ENCODE data around the gene APBB1IP.
"Not testable (repeated sequence)": the region's sequence is repeated elsewhere in the genome, so short reads cannot be mapped to it uniquely, and the experiment has no call there.

The APBB1IP gene

DNA sequence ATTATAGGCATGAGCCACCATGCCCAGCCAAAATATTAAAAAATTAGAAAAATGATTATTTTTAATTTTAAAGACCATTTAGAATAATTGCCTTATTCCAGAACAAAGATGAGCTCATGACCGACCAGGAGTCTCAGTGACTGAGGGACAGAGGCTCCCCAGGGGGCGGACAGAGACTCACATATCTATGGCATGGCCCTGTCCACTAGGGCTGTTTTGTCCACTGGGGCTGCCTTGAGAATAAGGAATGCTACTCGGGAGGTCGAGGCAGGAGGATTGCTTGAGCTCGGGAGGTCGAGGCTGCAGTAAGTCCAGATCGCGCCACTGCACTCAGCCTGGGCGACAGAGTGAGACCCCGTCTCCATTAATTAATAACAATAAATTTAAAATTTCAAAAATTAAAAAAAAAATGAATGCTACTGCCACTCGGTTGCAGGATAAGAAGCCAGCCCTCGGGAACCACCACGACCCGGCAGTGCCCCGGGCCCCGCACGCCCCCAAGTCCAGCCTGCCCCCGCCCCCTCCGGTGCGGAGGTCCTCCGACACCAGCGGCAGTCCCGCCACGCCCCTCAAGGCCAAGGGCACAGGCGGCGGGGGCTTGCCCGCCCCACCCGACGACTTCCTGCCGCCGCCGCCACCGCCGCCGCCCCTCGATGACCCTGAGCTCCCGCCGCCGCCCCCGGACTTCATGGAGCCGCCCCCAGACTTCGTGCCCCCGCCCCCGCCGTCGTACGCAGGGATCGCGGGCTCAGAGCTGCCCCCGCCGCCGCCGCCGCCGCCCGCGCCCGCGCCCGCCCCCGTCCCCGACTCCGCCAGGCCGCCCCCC lies 128.6 kb downstream of the APBB1IP start:
- DNase-seq, result no peak

DNA sequence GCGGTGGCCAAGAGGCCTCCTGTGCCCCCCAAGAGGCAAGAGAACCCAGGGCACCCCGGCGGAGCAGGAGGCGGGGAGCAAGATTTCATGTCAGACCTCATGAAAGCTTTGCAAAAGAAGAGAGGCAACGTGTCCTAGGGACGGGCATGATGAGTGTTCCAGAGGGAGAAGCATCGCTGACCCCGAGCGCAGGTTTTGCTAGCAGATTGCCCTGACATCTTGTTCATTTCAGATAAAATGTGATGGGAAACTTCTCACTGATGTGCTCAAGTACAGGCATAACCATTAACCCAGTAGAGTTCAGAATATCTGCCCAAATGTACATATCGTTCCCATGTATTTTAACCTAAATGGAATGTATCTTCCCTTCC lies 129.2 kb downstream of the APBB1IP start:
- DNase-seq, result no peak

DNA sequence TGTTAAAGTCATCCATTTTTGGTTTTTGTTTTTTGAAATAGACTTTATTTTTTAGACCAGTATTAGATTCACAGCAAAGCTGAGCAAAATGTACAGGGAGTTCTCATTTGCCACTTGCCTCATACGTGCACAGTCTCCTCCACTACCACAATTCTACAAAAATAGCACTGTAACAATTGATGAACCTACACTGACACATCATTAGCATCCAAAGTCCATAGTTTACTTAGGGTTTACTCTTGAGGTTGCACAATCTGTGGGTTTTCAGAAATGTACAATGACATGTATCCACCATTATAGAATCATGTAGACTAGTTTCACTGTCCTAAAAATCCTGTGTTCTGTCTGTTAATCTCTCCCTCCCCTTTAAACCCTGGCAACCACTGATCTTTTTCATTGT lies 133.5 kb downstream of the APBB1IP start:
- no peak for DNase-seq

DNA sequence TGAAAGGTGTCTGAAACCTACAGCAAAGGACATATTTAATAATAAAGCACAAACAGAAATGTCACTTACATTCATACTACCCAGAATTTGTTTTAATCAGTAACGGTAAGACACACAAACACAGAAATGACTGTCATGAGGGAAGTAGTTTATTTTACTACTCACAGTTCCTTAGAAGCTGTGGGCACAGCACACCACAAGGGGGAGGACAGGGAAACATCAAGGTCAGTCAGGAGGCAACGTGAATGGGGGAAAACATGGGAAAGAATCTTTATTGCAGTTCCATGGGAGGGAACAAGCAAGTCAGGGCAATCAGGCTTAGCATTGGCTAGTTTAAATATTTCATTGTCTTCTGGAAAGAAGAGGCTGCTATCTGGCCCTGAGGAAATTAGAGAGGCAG lies 135.5 kb downstream of the APBB1IP start:
- no peak for DNase-seq

DNA sequence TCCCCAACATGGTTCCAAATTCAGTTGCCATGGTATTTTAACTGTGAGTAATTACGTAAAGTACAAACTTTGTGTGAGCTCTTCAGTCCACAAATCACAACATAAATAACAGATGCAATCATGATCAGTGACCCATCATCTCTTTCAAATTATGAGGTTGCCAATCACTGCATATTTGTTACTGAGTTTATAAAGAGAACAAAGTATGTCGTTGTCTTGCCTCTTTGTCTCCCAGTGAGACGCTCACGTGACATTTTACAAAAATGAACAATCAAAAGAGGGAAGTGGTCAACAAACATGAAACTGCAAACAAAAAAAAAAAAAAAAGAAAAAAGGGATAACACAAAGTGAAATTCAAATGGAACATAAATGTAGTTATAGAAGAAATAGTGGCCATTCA lies 136.6 kb downstream of the APBB1IP start:
- no peak for DNase-seq

DNA sequence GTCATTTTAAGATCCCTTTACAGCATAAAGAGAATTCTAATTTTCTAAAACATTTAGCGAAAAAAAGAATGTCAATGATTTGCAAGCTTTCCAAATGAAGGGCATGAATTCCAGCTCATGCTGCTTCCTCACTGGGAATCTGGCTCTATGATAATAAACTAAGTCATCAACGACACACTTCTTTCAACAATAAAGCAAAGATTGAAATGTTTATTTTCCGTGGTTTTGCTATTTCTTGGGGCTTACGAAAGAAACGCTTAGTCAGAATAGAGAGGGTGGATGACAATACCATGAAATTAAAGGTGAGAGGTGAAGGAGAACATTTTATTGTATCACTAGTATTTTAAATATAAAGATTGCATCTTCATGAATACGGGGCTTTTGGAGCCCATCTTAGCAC lies 140.2 kb downstream of the APBB1IP start:
- not testable (repeated sequence) for DNase-seq

DNA sequence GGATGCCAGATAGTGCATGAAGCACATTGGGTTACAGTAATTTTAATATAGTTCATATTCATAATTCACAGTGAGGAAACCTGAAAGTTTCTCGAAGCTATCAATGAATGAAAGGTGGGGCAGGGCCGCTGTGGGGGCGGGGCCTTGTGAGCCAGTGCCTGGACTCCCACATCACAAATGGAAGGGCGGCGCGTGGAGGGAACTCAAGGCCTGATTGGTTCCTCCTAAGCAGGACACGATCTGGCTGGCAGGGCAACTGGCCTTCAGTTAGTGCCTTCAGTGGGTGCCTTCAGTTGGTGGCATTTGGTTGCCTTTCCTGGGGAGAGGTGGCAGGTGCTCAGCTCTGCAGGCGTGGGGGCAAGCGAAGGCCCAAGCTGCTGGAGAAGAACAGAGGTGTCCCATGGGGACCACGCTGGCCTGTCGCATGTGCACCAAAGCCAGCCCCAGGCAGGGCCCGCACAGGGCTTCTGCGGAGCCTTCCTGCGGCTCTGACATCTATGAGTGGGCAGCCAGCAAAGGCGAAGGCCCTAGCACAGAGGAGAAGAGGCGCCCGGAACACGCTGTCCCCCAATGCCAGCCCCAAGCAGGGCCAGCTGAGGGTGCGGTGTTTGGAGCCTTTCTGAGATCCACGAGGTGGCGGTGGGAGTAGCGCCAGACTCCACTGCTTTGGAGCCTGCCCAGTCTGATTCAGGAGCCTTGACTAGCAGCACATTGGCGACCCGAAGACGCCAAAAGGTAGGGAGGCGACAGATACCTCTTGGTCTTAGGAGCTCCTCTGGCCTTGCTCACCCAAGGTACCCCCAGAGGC lies 141.3 kb downstream of the APBB1IP start:
- no peak for DNase-seq

DNA sequence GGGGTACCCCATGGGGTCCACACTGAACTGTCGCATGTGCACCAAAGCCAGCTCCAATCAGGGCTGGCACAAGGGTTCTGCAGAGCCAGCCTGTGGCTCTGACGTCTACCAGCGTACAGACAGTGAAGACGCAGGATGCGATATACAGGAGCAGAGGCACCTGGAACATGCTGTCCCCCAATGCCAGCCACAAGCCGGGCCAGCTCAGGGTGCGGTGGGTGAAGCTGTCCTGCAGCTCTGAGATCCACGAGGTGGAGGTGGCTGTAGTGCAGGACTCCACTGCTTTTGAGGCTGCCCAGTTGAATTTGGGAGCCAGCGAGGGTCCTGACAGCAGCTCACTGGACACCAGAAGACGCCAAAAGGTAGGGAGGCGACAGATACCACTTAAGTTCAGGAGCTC lies 148.1 kb downstream of the APBB1IP start:
- DNase-seq, result no peak

DNA sequence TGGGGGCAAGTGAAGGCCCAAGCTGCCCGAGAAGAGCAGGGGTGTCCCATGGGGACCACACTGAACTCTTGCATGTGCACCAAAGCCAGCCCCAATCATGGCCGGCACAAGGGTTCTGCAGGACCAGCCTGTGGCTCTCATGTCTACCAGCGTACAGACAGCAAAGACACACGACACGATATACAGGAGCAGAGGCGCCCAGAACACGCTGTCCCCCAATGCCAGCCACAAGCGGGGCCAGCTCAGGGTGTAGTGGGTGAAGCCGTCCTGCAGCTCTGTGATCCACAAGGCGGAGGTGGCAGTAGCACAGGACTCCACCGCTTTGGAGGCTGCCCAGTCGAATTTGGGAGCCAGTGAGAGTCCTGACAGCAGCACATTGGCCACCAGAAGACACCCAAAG lies 150.5 kb downstream of the APBB1IP start:
- no peak for DNase-seq

DNA sequence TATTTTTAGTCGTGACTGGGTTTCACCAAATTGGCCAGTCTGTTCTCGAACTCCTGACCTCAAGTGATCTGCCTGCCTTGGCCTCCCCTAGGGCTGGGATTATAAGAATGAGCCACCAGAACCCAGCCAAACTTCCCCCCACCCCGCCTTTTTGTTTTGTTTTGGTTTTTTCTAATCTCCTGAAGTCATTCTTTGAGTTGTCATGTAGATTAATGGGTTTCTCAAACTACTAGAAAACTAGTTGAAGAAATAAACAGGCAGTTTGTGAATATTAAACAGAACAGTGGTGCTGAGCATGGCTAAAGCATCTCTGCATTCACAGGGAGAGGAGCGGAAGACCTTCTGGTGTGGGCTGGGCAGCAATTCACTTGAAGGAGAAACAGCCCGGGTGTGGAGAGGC lies 151.7 kb downstream of the APBB1IP start:
- not testable (repeated sequence) for DNase-seq

DNA sequence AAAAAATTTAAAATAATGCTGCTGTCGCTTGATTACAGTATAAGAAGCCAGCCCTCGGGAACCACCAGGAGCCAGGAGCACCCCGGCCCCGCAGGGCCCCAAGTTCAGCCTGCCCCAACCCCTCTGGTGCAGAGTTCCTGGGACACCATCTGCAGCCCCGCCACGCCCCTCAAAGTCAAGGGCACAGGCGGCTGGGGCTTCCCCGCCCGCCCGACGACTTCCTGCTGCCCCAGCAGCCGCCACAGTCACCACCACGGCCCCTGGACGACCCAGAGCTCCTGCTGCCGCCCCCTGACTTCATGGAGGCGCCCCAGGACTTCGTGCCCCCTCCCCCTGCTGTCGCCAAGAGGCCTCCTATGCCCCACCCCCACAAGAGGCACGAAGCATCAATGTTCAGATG lies 155.8 kb downstream of the APBB1IP start:
- DNase-seq, result no peak

DNA sequence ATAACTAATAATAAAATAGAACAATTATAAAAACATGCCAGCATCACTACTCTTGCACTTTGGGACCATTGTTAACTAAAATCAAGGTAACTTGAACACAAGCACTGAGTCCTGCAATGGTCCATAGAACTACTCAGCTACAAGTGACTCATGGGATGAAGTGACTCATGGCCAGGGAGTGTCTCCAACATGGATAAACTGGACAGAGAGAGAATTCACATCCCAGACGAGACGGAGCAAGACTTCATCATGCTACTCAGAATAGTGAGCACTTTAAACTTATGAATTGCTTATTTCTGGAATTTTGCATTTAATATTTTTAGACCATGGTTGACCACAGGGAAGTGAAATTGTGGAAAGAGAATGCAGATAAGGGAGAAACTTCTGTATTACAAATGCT lies 165.1 kb downstream of the APBB1IP start:
- not testable (repeated sequence) for DNase-seq

DNA sequence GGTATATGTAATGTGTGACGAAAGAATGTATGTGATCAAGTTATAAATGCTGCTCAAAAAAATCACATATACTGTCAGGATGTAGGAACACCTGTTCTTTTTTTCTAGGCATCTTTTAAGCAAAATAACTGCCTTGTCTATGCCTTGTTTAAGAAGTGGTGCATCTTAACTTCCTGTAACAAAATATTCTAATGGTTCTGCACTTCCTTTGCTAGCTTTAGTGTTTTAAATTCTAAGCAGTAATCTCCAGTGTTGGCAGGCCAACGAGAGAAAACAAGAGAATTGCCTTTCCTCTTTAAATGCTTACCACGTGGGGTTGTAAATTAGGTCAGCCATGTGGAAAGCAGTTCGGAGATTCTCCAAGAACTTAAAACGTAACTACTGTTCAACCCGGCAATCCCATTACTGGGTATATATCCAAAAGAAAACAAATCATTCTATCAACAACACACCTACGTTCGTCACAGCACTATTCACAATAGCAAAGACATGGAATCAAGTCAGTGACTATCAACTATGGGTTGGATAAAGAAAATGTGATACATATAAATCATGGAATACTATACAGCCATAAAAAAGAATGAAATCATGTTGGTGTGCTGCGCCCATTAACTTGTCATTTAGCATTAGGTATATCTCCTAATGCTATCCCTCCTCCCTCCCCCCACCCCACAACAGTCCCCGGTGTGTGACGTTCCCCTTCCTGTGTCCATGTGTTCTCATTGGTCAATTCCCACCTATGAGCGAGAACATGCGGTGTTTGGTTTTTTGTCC lies 166.4 kb downstream of the APBB1IP start:
- DNase-seq, result not testable (repeated sequence)

DNA sequence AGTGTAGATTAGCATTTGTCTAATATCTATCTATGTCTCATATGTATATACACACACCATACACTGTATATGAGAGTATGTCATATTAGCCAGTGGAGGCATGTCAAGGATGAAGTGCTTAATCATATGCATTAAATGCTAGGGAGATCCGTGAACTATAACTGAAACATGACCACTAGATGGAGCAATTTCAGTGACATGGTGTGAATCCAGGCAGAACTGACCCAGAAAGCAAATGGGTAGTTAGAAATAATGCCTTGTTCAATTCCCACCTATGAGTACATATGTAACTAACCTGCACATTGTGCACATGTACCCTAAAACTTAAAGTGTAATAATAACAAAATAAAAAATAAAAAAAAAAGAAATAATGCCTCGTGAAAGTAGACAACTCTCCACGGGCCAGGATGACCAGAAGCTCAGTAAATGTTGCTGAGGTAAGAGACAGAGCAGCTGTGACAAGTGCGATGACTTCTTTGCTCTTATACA lies 168.3 kb downstream of the APBB1IP start:
- not testable (repeated sequence) for DNase-seq

DNA sequence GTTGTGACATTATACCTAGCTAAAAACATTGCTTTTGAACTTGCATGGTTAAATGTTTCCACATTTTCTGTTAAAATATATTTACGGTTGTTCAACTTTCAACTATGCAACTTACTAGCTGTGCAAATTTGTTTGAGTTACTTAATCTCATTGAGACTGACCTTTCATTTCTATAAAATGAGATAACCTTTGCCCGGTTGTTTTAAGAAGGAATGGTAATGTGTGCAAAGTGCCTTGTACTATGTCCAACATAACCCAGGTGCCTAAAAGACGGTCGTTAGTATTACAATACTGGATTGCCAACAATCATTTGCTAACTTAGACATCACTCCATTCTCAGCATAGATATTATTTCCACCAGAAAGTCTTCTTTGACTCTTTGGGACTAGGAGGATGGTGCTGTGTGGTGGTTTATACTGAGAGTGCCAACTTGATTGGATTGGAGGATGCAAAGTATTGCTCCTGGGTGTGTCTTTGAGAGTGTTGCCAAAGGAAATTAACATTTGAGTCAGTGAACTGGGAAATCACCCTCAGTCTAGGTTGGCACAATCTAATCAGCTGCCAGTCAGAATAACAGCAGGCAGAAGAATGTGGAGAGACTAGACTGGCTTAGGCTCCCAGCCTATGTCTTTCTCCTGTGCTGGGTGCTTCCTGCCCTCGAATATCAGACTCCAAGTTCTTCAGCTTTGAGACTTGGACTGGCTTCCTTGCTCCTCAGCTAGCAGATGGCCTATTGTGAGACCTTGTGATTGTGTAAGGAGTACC lies 174.2 kb downstream of the APBB1IP start:
- DNase-seq, result no peak

All from stimulated activated CD4-positive, alpha-beta T cell treated with anti-CD3 and anti-CD28 coated beads, Interleukin-2, amount 100 ng/mL, for 24 hours (primary cell).